ENCODE results near the gene SFI1.
A peak's percentile ranks its signal among the peaks of the same experiment; 100 is the strongest.
"Not testable (repeated sequence)": the region's sequence is repeated elsewhere in the genome, so short reads cannot be mapped to it uniquely, and the experiment has no call there.

Gene SFI1

GRCh38 chr22:31544481-31545480 is 48.4 kb downstream of the SFI1 start:
- peaks cover 15% of the 10 kb centered on the region for H3K36me3 Mint-ChIP-seq (ENCODE audit: low read depth)

GRCh38 chr22:31550871-31551370 is 54.6 kb downstream of the SFI1 start:
- H3K9me3 Mint-ChIP-seq: no peaks in the 10 kb centered on the region
- no peaks in the 10 kb centered on the region for H3K27me3 Mint-ChIP-seq (ENCODE audit: low read depth)
- H3K4me1 Mint-ChIP-seq: no peaks in the 10 kb centered on the region
- TF ChIP-seq CTCF (IDR thresholded peaks at IDR 0.05; ENCODE audit: unreplicated experiment in 3 of 3): no peak
- peaks cover 23% of the 10 kb centered on the region for H3K36me3 Mint-ChIP-seq (ENCODE audit: low read depth)
- no peak overlapping the region for H3K4me3 Mint-ChIP-seq
- no peak overlapping the region for H3K27ac Mint-ChIP-seq

More at GRCh38 chr22:31544481-31545480, 48.4 kb downstream of the SFI1 start:
- Mint-ChIP-seq H3K27ac (no peak overlapping the region), H3K4me1 (no peaks in the 10 kb centered on the region), H3K4me3 (no peak overlapping the region), H3K27me3 (ENCODE audit: low read depth) (no peaks in the 10 kb centered on the region), H3K9me3 (no peaks in the 10 kb centered on the region)
- TF ChIP-seq CTCF (IDR thresholded peaks at IDR 0.05; ENCODE audit: unreplicated experiment in 3 of 3): no peak

- Mint-ChIP-seq H3K27me3 (ENCODE audit: low read depth) (no peaks in the 10 kb centered on the region), H3K36me3 (ENCODE audit: low read depth) (peaks cover 8% of the 10 kb centered on the region), H3K27ac (no peak overlapping the region), H3K4me1 (peaks cover 4% of the 10 kb centered on the region), H3K4me3 (no peak overlapping the region), H3K9me3 (no peaks in the 10 kb centered on the region)
- TF ChIP-seq CTCF (IDR thresholded peaks at IDR 0.05; ENCODE audit: unreplicated experiment in 3 of 3): peak; percentile 59 to 70 (median 59)
Observed at GRCh38 chr22:31556627-31557203, 60.4 kb downstream of the SFI1 start.

- not testable (repeated sequence) for H3K36me3 Mint-ChIP-seq (ENCODE audit: low read depth); H3K27me3 Mint-ChIP-seq (ENCODE audit: low read depth); H3K4me3 Mint-ChIP-seq; H3K4me1 Mint-ChIP-seq; H3K9me3 Mint-ChIP-seq; H3K27ac Mint-ChIP-seq
Observed at GRCh38 chr22:31558546-31558945, 62.2 kb downstream of the SFI1 start.

GRCh38 chr22:31561238-31561887 is 65.0 kb downstream of the SFI1 start:
- H3K4me3 Mint-ChIP-seq: no peak overlapping the region
- H3K36me3 Mint-ChIP-seq (ENCODE audit: low read depth): peaks cover 7% of the 10 kb centered on the region
- H3K27ac Mint-ChIP-seq: peak overlapping the region in 1 of 3 experiments; percentile 14
- no peaks in the 10 kb centered on the region for H3K27me3 Mint-ChIP-seq (ENCODE audit: low read depth)
- peak; percentile 73 to 82 (median 74) for TF ChIP-seq CTCF (IDR thresholded peaks at IDR 0.05; ENCODE audit: unreplicated experiment in 3 of 3)
- H3K4me1 Mint-ChIP-seq: peaks cover 6% of the 10 kb centered on the region
- no peaks in the 10 kb centered on the region for H3K9me3 Mint-ChIP-seq

- Mint-ChIP-seq H3K4me1 (peaks cover 8% of the 10 kb centered on the region), H3K4me3 (no peak overlapping the region), H3K36me3 (ENCODE audit: low read depth) (peaks cover 8% of the 10 kb centered on the region), H3K9me3 (no peaks in the 10 kb centered on the region), H3K27me3 (ENCODE audit: low read depth) (no peaks in the 10 kb centered on the region), H3K27ac (no peak overlapping the region)
- TF ChIP-seq CTCF (IDR thresholded peaks at IDR 0.05; ENCODE audit: unreplicated experiment in 3 of 3): no peak
Observed at GRCh38 chr22:31561970-31562369, 65.6 kb downstream of the SFI1 start.
